ENCODE results near the gene CLTCL1. TPM values are rescaled to one million over a fixed set of nuclear protein-coding genes. Genes with fewer than 3 reads are reported as not detected.
A peak's percentile ranks its signal among the peaks of the same experiment; 100 is the strongest.
"Not testable (repeated sequence)": the region's sequence is repeated elsewhere in the genome, so short reads cannot be mapped to it uniquely, and the experiment has no call there.

CLTCL1 gene
- total and polyA plus RNA-seq, 2 experiments from 2014 or later, result 6.6 to 15.1 TPM

GRCh38 chr22:19260804-19261203, 30.7 kb downstream of the CLTCL1 start (continued):
- TF ChIP-seq, protein P1, sequence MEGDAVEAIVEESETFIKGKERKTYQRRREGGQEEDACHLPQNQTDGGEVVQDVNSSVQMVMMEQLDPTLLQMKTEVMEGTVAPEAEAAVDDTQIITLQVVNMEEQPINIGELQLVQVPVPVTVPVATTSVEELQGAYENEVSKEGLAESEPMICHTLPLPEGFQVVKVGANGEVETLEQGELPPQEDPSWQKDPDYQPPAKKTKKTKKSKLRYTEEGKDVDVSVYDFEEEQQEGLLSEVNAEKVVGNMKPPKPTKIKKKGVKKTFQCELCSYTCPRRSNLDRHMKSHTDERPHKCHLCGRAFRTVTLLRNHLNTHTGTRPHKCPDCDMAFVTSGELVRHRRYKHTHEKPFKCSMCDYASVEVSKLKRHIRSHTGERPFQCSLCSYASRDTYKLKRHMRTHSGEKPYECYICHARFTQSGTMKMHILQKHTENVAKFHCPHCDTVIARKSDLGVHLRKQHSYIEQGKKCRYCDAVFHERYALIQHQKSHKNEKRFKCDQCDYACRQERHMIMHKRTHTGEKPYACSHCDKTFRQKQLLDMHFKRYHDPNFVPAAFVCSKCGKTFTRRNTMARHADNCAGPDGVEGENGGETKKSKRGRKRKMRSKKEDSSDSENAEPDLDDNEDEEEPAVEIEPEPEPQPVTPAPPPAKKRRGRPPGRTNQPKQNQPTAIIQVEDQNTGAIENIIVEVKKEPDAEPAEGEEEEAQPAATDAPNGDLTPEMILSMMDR (conservative IDR thresholded peaks at IDR 0.05; ENCODE audit: low read depth in 2 of 2), result no peak
- no peak for TF ChIP-seq ETS1 (IDR thresholded peaks at IDR 0.05)

- Mint-ChIP-seq H3K36me3 (ENCODE audit: low read depth) (peaks cover 17% of the 10 kb centered on the region; the same call in 2 of the 3 replicates), H3K9me3 (no peaks in the 10 kb centered on the region), H3K27me3 (ENCODE audit: insufficient read depth, low read depth, poor library complexity) (no peaks in the 10 kb centered on the region), H3K4me1 (no peaks in the 10 kb centered on the region), H3K27ac (no peak overlapping the region), H3K4me3 (no peak overlapping the region)
- Histone ChIP-seq H2AFZ (no peak overlapping the region), H3K9me2 (ENCODE audit: insufficient read depth) (0 out of 2 replicates have a peak, but pooled peaks cover 4% of the 10 kb centered on the region), H3K4me3 (no peak overlapping the region), H3K4me2 (no peak overlapping the region), H3K27me3 (ENCODE audit: insufficient read depth) (no peaks in the 10 kb centered on the region), H3K4me1 (ENCODE audit: insufficient read depth) (no peaks in the 10 kb centered on the region), H4K20me1 (replicated peaks; ENCODE audit: insufficient read depth) (no peaks in the 10 kb centered on the region), H3F3A (replicated peaks; ENCODE audit: low read depth) (0 out of 2 replicates have a peak, but pooled peaks cover 4% of the 10 kb centered on the region), H3K27ac (ENCODE audit: low read depth) (0 out of 2 replicates have a peak overlapping the region, but pooled peaks have one; percentile 26), H3K36me3 (ENCODE audit: insufficient read depth) (no peaks in the 10 kb centered on the region), H3K79me2 (replicated peaks; ENCODE audit: insufficient read depth) (no peaks in the 10 kb centered on the region)
- ATAC-seq, result no peak
- TF ChIP-seq ZNF114 (CRISPR knock-in tag; IDR thresholded peaks at IDR 0.05), result no peak
- no peak for TF ChIP-seq EZH2 (IDR thresholded peaks at IDR 0.05; ENCODE audit: low read depth, unreplicated experiment)
- TF ChIP-seq ZNF331 (CRISPR knock-in tag; IDR thresholded peaks at IDR 0.05; ENCODE audit: low read depth), result no peak
- TF ChIP-seq STAT1 (IDR thresholded peaks at IDR 0.05; ENCODE audit: unreplicated experiment), result no peak
- no peak for DNase-seq (ENCODE audit: low spot score)
Observed at GRCh38 chr22:19260194-19260593, 31.3 kb downstream of the CLTCL1 start.

- not testable (repeated sequence) for H2AFZ ChIP-seq
Observed at GRCh38 chr22:19258968-19259288, 32.6 kb downstream of the CLTCL1 start.

More at GRCh38 chr22:19258968-19259288, 32.6 kb downstream of the CLTCL1 start:
- H3K27ac ChIP-seq (ENCODE audit: low read depth); H3K4me3 ChIP-seq; H3K27me3 ChIP-seq (ENCODE audit: insufficient read depth); H3K9me2 ChIP-seq (ENCODE audit: insufficient read depth); H3K9me3 Mint-ChIP-seq; H3K27ac Mint-ChIP-seq; H3K27me3 Mint-ChIP-seq (ENCODE audit: insufficient read depth, low read depth, poor library complexity); DNase-seq (ENCODE audit: low spot score); H3K4me1 ChIP-seq (ENCODE audit: insufficient read depth); H4K20me1 ChIP-seq (replicated peaks; ENCODE audit: insufficient read depth); H3K79me2 ChIP-seq (replicated peaks; ENCODE audit: insufficient read depth); H3F3A ChIP-seq (replicated peaks; ENCODE audit: low read depth); H3K4me1 Mint-ChIP-seq; H3K4me3 Mint-ChIP-seq; H3K36me3 ChIP-seq (ENCODE audit: insufficient read depth); H3K4me2 ChIP-seq; ATAC-seq: not testable (repeated sequence)
- H3K36me3 Mint-ChIP-seq (ENCODE audit: low read depth), result peaks cover 18% of the 10 kb centered on the region; the same call in 2 of the 3 replicates

All from GM23338 (cell line).